ENCODE measurements around the gene DENND1A.
"Not testable (repeated sequence)": the region's sequence is repeated elsewhere in the genome, so short reads cannot be mapped to it uniquely, and the experiment has no call there.

The DENND1A gene, protein sequence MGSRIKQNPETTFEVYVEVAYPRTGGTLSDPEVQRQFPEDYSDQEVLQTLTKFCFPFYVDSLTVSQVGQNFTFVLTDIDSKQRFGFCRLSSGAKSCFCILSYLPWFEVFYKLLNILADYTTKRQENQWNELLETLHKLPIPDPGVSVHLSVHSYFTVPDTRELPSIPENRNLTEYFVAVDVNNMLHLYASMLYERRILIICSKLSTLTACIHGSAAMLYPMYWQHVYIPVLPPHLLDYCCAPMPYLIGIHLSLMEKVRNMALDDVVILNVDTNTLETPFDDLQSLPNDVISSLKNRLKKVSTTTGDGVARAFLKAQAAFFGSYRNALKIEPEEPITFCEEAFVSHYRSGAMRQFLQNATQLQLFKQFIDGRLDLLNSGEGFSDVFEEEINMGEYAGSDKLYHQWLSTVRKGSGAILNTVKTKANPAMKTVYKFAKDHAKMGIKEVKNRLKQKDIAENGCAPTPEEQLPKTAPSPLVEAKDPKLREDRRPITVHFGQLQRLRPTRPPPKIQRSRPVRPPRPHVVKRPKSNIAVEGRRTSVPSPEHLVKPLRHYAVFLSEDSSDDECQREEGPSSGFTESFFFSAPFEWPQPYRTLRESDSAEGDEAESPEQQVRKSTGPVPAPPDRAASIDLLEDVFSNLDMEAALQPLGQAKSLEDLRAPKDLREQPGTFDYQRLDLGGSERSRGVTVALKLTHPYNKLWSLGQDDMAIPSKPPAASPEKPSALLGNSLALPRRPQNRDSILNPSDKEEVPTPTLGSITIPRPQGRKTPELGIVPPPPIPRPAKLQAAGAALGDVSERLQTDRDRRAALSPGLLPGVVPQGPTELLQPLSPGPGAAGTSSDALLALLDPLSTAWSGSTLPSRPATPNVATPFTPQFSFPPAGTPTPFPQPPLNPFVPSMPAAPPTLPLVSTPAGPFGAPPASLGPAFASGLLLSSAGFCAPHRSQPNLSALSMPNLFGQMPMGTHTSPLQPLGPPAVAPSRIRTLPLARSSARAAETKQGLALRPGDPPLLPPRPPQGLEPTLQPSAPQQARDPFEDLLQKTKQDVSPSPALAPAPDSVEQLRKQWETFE

DNA sequence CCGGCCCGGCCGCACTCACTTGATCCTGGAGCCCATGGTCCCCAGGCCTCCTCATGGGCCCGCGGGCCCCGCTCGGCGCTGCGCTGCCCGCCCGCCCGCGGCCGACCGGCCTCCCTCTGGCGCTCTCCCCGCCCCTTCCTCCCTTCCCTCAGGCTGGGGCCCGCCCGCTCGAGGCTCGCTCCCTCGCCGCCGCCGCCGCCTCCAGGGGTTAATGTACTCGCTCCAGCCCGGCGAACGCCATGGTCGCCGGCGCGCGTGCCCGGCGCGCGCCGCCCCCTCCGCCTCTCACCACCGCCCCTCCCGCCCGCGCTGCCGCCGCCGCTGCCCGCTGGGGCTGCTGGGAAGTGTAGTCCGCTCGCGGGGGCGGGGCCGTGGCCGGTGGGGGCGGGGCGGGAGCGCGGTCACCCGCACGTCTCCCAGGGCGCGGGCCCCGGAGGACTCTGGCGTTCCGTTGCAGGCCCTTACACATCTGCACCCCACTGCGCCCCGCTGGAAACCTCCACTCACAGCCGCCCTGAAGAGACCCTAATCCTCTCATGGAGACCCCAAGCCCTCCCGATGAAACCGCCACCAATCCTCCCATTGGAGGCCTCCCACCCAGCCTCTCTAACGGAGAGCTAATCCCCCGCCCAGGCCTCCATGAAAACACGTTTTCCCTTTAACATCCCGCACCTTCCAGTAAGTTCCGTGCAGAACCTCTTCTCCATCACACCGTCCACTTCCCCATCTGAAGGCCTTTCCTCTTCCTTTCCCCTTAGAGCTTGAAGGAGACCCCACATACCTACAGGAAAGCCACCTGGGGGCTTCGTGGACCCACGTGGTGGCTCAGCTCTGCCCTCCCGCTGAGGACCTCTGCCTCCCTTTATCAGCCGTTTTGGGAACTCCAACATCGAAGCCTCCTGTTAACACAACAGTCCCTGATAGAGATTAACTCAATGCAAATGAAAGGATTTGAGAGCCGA is at the start of gene DENND1A:
Gene DENND1A (minus strand): TSS at position 257 of the 962 bp plus-strand sequence. CDS start 221 bp downstream, at position 36.
- DNase-seq, result peak; percentile 93

DNA sequence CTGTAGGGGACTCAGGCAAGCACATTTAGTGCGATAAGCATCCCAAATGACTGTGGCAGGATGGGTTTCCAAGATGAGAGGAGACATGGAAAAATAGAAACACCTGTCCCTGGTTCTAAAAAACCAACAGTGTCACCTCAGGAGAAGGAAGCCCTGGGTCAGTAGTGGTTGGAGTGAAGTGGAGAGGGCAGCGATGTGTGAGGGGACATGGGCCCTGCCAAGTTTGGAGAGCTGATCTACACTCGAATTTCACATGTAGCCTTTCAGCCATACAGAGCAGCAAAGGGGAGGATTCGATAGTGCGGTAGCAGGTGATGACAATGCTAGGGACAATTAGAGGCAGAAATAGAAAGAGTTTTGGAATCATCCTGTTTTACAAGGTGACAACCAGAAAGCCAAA is 49.1 kb upstream of the DENND1A start:
- DNase-seq, result no peak

DNA sequence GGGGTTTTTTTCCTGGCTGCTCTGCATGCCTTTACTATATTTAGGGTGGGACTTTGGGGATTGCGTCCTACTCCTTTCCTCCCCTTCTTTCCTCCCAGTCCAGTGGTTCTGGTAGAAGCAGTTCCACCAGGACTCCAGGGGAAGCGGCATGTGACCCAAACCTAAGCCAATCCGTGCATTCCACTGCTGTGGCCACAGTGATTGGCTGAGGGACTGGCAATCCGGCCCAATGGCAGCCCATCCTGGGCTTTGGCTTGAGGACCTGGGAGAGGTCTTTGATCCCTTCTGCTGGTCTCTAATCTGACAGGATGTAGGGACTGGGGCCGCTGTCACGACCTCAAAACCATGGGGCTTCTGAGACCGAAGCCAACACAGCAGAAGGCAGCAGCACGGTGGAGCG is 46.7 kb upstream of the DENND1A start:
- not testable (repeated sequence) for DNase-seq

DNA sequence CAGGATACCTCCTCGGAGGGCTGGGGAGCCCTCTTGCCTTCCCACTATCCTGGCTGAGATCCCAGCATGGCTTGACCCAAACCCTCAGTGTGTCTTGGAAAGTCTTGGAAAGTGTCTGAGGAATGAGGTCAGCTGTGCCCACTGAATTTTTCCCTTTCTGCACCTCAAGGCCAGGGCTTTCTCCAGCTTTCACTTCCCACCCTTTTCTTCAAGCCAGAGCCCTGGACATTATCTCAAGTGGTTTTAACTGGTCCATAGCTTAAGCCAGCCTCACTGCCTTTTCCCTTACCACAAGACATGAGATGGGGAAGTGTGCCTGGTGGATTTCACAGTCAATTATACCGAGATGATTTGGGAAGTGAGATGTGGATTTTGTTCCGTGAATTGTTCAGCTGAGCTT is 45.9 kb upstream of the DENND1A start:
- no peak for DNase-seq

DNA sequence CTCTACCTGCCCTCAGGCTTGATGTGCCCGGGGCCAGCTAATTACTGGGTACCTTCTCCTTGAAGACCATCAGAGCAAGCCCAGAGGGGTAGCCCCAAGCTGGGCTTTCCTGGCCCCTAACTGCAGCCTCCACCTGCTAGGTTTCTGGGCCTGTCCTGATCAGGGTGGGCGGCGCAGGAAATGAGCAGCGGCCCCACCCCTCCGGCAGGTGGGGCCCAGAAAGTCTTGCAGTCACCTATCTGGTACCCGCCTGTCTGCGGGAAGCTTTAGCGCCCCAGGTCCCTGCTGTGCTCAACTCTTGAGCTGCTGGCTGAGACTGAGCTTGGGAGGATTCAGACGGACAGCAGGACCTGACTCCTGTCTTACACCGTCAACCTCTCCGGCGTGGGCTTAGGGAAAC is 44.5 kb upstream of the DENND1A start:
- DNase-seq, result no peak

DNA sequence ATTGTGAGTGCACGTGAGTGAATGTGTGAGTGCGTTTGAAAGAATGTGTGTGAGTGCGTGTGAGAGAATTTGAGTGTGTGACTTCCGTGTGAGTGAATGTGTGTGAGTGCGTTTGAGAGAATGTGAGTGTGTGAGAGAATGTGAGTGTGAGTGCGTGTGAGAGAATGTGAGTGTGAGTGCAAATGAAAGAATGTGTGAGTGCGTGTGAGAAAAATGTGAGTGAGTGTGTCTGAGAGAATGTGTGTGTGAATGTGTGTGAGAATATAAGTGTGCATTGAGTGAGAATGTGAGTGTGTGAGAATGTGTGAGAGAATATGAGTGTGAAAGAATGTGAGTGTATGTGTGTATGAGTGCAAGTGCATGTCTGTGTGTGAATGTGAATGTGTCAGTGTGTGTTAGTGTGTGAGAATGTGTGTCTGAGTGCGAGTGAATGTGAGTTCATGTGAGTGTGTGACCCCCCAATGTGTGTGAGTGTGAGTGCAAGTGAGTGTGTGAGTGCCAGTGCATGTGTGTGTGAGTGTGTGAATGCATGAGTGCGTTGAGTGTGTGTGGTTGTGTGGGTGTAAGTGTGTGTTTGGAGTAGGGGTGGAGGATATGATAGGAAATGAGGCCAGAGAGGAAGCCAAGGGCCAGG is 43.8 kb upstream of the DENND1A start:
- DNase-seq, result no peak

DNA sequence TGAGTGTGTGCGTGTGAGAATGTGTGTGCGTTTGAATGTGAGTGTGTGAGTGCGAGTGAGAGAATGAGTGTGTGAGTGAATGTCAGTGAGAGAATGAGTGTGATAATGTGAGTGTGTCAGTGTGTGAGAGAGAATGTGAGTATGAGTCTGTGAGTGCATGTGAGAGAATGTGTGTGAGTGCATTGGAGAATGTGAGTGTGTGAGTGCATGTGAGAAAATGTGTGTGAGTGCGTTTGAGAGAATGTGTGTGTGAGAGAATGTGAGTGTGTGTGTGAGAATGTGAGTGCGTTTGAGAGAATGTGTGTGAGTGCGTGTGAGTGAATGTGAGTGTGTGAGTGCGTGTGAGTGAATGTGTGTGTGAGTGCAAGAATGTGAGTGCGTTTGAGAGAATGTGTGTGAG is 42.7 kb upstream of the DENND1A start:
- DNase-seq, result no peak

DNA sequence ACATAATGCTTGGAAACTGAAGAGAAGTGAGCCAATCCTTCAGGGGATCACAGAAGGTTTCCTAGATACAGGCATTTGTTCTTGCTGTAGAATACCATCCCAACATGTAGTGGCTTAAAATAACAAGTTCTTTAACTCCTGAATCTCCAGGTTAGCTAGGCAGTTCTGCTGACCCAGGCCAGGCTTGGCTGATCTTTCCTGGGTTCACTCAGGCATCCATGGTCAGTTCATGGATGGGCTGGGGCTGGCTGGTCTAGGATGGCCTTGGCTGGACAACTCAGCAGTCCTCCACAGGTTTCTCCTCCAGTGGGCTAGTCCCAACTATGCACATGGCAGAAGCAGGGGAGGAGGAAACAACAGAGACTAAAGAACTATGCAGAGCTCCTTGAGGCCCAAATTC is 37.4 kb upstream of the DENND1A start:
- DNase-seq, result no peak

DNA sequence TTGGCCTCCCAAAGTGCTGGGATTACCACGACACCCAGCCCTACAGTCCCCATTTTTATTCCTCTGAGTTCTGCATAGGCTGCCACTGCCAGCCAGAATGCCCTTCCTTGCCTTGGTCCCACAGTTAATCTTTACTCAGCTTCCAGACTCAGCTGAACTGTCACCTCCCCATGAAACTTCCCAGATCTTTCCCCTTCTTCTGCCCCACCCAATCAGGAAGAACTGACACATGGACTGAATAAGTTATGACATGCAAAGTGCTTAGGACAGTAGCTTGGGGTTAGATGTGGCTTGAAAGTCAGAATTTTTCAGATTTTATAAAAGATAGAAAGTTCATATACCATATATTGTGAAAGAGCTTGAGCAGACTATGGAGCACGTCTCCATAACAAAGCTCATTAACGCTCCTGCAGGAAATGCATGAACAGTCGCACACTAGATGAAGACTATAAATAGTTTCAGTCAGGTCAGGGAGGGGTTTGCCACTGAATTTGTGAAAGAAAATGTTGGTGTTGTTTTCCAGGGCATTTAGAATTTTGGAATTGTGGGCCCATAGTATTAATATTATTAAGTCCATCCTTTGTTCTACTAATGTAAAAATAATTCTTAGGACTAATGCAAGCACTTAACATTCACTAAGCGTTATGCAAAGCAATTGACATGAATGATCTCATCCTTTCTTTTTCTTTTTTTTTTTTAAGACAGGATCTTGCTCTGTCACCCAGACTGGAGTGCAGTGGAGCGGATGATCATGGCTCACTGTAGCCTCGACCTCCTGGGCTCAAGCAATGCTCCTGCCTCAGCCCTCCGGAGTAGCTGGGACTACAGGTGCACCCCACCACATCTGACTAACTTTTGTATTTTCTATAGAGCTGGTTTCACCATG is 36.1 kb upstream of the DENND1A start:
- DNase-seq, result no peak

DNA sequence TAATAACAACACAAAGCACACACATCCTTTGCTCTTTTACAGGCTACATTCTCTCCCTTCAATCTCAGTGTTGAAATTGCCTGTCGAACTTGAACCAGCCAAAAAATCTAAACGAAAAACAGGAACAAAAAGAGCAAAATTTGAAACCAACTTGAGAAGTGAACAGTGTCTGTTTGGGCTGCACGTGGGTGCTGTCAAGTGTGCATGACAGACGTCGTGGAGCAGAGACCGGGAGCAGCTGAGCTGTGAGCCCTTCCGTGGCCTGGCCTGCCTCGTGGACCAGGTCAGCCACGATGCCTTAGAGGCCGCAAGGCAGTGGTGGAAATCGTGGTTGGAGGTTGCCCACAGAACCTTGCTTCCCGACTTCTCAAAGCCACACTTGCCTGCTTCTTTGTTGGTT is 34.8 kb upstream of the DENND1A start:
- no peak for DNase-seq

DNA sequence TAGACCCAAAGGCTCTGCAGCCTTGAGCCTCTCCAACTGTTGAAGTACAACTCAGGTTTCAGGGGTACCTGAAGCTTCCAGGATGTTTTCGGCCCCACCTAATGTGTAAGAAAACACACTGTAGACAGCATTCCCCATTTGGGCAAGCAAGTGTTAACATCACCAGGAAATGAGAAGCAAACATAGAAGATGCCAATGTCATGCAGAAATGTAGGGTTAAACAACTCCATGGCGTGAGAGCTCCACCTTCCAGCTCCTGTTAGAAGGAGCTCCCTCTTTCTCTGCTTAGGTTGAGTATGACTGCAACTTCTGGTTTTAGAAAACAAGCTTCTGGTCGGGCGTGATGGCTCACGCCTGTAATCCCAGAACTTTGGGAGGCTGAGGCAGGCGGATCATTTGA is 31.0 kb upstream of the DENND1A start:
- DNase-seq, result no peak

DNA sequence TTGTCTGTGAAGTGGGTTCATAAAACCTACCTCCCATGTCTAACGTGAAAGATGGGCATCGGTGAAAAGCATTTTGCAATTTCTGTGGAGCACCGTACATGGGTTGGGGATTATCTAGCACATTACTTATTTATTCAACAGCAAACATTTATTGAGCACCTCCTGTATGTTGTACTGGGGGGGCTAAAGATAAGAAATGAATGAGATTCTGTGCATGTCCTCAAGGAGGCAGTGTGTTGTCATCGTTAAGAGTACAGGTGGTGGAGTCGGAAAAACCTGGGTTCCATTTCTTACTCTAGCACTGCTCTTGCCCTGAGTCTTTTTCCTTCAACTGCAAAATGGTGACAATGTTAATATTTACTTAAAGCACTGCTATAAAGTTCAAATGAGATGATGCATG is 30.4 kb upstream of the DENND1A start:
- no peak for DNase-seq

DNA sequence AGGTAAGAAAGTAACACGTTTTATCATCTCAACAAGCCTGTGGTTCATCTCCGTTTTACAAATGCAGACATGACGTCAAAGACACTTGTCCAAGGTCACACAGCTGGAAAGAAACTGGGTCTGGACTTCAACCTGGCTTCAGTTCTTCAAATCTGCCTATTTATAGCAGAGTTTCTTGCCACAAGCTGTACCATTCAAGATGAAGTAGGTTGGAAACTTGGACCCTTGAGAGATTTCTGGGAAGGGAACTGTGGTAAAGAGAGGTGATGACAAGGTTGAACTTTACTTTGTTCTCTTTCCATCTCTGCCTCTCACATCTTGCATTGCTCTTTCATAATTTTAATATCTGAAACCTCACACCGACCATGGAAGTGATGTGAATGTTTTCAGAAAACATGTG is 29.9 kb upstream of the DENND1A start:
- DNase-seq, result no peak

DNA sequence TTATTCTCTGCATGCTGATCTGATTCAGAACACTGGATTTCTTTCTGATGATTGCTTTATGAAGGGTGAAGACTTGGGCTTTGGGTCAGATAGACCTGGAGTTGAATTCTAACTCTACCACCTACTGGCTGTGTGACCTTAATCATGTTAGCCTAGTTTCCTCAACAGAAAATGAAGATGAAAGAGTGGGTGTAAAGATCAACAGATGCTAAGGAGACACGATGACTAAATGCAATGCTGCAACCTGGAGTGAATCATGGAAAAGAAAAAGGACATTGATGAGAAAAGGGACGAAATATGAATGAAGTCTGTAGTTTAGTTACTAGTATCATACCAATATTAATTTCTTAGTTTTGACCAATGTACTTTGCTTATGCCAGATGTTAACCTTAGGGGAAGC is 27.8 kb upstream of the DENND1A start:
- no peak for DNase-seq

DNA sequence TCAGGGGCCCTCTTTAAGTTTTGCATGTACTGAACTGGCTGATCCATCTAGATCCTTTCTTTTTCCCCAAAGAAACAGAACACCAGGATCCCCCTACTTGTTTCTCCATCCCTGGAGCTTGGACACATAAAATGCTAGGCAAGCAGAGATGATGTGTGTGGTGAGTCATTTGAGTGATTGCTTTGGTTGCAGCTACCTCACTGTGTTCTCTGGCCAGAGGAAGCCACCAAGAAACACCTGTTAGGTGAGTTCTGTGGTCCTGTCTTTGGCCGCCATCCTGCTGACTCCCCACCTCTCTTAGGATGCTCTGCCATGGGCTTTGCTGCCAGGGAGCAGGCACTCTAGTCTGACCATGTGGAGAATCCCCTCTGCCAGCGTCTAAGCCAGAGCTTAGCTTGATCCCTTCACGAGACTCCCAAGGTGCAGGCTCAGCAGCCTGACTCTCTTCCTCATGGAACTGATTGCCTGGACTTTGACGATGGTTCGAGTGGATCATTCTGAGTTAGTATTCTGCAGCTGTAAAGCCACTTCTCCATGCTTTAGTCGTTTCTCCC is 27.3 kb upstream of the DENND1A start:
- DNase-seq, result no peak

DNA sequence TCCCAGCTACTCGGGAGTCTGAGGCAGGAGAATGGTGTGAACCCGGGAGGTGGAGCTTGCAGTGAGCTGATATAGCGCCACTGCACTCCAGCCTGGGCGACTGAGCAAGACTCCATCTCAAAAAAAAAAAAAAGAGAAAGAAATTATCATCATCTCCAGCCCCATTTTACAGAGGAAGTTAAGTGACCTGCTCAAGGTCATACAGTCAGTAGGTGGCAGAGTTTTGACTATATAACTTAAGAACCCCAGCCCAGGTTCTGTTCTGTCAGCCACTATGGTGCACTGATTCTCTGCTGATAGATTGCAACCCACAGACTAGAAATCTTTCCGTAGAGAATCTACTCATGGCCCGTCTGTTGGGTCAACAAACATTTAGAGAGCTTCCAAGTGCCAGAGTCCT is 25.7 kb upstream of the DENND1A start:
- DNase-seq, result no peak

DNA sequence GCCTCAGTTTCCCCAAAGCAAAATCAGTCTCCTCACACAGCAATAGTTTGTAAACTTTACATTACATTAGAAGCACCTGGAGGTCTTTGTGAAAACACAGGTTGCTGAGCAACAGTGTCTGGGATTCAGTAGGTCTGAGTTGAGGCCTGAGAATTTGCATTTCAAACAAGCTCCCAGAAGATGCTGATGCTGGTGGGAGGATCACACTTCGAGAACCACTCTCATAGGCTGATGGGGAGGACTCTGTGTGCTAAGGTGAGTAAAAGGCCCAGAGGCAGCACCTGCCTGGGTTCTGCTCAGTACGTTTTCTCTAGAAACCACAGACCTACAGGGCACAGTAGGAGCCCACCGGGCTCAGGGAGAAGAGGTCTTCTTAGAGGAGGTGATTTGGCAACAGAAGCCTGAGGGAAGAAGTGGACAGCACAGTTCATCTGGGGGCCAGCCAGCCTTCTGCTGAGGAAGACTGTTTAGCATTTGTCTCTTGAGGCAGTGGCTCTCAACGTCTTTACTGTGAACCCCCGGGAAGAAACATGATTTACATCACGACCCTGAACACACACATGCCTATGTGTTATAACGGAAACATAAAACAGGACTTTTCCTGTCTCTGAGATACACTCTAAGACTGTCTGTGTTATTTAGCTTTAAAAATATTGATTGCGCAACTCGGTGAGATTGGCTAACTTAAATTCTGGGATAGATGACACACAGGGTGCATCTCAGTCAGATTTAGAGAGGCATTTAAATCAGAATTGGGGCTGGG is 24.8 kb upstream of the DENND1A start:
- no peak for DNase-seq

DNA sequence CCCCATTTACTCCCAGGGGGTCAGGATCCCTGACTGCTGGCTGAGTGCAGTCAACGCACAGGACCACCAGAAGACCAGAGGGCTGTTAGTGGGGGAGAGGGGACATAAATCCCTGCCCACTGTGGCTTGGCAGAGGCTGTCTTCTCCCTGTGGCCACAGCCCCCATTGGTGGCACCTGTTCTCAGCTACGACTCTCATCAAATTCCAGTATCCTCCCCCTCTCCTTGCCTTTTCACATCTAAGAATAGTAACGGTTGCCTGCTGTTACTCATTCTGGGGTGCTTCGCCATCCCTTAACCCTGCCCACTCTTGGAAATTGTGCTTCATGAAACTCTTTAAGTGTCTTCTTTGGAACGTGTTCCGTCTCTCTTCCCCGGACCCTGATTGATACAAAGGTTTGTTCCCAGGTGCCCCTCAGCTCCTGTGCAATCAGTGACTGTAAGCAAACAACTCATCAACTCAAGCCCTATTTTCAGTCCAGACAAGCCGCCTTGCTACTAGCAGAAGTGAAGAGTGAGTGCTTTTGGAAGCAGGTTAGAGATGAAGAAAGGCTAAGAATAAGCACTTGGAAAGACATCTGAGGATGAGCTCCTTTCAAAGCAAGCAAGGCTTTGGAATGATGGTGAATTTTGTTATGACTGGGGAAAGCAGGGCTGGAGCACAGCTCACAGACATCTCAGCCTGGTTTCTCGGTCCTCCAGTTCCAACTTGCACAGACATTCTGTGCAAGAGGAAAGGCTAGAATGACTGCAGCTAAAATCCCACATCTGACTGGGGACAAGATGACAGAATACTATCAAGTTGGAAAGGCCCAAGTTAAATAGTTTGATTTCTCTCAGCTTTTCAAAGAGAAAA is 22.9 kb upstream of the DENND1A start:
- DNase-seq, result no peak

DNA sequence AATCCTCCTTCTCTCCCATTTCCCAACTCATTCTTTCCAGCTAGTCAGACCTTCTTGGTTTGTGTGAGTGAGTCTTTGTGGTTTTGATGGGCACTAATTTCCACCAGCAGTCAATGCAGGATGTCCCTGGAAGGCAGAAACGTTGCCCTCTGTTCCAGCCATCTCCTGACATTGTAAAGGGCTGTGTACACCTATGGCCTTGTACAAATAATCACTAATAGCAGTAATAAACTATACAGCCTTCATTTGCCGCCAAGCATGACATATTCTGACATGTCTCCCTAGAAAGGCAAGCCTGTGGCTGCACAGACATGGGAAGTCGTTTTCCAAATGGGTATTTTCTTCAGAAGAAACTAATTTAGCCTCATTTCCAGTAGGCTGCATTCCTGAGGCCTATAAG is 18.4 kb upstream of the DENND1A start:
- DNase-seq, result no peak

Data from stimulated activated CD4-positive, alpha-beta T cell treated with anti-CD3 and anti-CD28 coated beads, Interleukin-15, amount 100 ng/mL, for 24 hours (primary cell).